ENCODE data around the gene TRMT6. TPM values are rescaled to one million over a fixed set of nuclear protein-coding genes. Genes with fewer than 3 reads are reported as not detected.

Gene TRMT6
- total and polyA plus RNA-seq, 12 donors = 3.7 to 12.8 (median 9.2) TPM

- TF ChIP-seq, protein P1, sequence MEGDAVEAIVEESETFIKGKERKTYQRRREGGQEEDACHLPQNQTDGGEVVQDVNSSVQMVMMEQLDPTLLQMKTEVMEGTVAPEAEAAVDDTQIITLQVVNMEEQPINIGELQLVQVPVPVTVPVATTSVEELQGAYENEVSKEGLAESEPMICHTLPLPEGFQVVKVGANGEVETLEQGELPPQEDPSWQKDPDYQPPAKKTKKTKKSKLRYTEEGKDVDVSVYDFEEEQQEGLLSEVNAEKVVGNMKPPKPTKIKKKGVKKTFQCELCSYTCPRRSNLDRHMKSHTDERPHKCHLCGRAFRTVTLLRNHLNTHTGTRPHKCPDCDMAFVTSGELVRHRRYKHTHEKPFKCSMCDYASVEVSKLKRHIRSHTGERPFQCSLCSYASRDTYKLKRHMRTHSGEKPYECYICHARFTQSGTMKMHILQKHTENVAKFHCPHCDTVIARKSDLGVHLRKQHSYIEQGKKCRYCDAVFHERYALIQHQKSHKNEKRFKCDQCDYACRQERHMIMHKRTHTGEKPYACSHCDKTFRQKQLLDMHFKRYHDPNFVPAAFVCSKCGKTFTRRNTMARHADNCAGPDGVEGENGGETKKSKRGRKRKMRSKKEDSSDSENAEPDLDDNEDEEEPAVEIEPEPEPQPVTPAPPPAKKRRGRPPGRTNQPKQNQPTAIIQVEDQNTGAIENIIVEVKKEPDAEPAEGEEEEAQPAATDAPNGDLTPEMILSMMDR (IDR thresholded peaks at IDR 0.05) = no peak
- WGBS, 2 donors = 88 to 92% methylated on average over 3 of the region's 3 CpGs
- H3K4me3 ChIP-seq = no peak overlapping the region
- no peak overlapping the region for H3K27ac ChIP-seq
- no peaks in the 10 kb centered on the region for H3K27me3 ChIP-seq
- peaks cover 0 to 29% (median 10%) of the 10 kb centered on the region in 9 donors for H3K4me1 ChIP-seq
- DNase-seq = no peak
- peaks cover 0 to 74% (median 38%) of the 10 kb centered on the region in 9 donors for H3K36me3 ChIP-seq
- intact Hi-C loops (cut with DNase I) = no loop called here
- no peaks in the 10 kb centered on the region for H3K9me3 ChIP-seq
- ATAC-seq = no peak
These were observed 4.4 kb downstream of the TRMT6 start for GRCh38 chr20:5945963-5946362.

GRCh38 chr20:5938456-5939029, 11.8 kb downstream of the TRMT6 start:
- Histone ChIP-seq H3K4me1 (no peaks in the 10 kb centered on the region), H3K27me3 (no peaks in the 10 kb centered on the region), H3K4me3 (no peak overlapping the region), H3K36me3 (peaks cover 0 to 66% (median 34%) of the 10 kb centered on the region in 9 donors), H3K27ac (no peak overlapping the region), H3K9me3 (no peaks in the 10 kb centered on the region)
- DNase-seq (no peak), ATAC-seq (no peak)
- TF ChIP-seq, protein P1 (IDR thresholded peaks at IDR 0.05) = no peak
- 63 to 66% methylated on average over 6 of the region's 6 CpGs for WGBS, 2 donors
- intact Hi-C loops (cut with DNase I) = loop anchor here in 6 of 10 donors (10.0 kb wide), 7 partner anchors 114 to 404 kb away; no protein-coding TSS in a partner anchor

- Histone ChIP-seq H3K27me3 (peaks cover 0 to 1% (median 0%) of the 10 kb centered on the region in 7 donors), H3K4me1 (no peaks in the 10 kb centered on the region), H3K36me3 (peaks cover 0 to 43% (median 16%) of the 10 kb centered on the region in 9 donors), H3K4me3 (no peak overlapping the region), H3K9me3 (no peaks in the 10 kb centered on the region), H3K27ac (no peak overlapping the region)
- DNase-seq = no peak
- intact Hi-C loops (cut with DNase I) = loop anchor here in 6 of 10 donors (10.0 kb wide), 7 partner anchors 111 to 401 kb away; no protein-coding TSS in a partner anchor
- 83% methylated on average over 3 of the region's 3 CpGs for WGBS, 2 donors
- TF ChIP-seq, protein P1 (IDR thresholded peaks at IDR 0.05) = no peak
- no peak for ATAC-seq
These were observed 14.1 kb downstream of the TRMT6 start for GRCh38 chr20:5936238-5936637.

DNA sequence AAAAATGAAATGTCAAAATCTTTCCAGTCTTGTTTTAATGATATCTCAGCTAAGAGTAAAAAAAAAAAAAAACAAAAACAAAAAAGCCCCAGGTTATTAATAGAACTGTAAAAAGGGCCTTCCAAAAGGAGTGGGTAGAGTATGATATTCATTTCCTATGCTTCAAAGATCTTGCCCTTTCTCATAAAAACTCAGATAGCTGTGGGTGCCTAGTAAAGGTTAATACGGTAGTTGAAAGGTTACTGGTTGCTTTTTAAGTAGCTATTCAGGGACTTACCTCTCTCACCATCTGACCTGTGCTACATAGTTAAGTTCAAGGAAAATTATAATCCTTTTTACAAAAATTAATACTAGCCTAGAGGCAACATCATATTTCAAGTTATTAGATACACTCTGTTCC, 14.9 kb downstream of the TRMT6 start:
- Histone ChIP-seq H3K27ac (no peak overlapping the region), H3K27me3 (peaks cover 0 to 7% (median 0%) of the 10 kb centered on the region in 7 donors), H3K36me3 (peaks cover 0 to 35% (median 9%) of the 10 kb centered on the region in 9 donors), H3K4me3 (no peak overlapping the region), H3K4me1 (no peaks in the 10 kb centered on the region), H3K9me3 (no peaks in the 10 kb centered on the region)
- DNase-seq = no peak
- no peak for ATAC-seq
- TF ChIP-seq, protein P1 (IDR thresholded peaks at IDR 0.05) = no peak
- 70 to 77% methylated on average over 1 of the region's 1 CpG for WGBS, 2 donors
- intact Hi-C loops (cut with DNase I) = loop anchor here in 6 of 10 donors (10.0 kb wide), 7 partner anchors 111 to 401 kb away; no protein-coding TSS in a partner anchor
